GM12878 (cell line): ENCODE measurements around the gene HIRA. TPM values are rescaled to one million over a fixed set of nuclear protein-coding genes. Genes with fewer than 3 reads are reported as not detected.

ENCODE experiments used
- ATAC-seq: fragments of 200-7000 bp; cut with Tn5 transposase; 3 replicates; pipeline ENCODE4 v1.9.1; 2020; ENCODE audit warnings: mild to moderate bottlenecking, moderate library complexity
- BruUV-seq: library from RNA; stranded (reverse); fragments of 400-500 nt; replicated peaks from 2 replicates; lab custom pipeline; 2021; lab: Mats Ljungman, UMichigan
- CTCF ChIA-PET: fragments of 300-600 bp; sonication (Branson Sonifier 250); formaldehyde crosslinking; extraction: SDS; loops from one replicate; lab custom pipeline; 2021; ENCODE audit warnings: inconsistent platforms; lab: Yijun Ruan, JAX
- POLR2A ChIA-PET: fragments of 350-600 bp; formaldehyde crosslinking; extraction: SDS; loops from one replicate; lab custom pipeline; 2021; ENCODE audit warnings: inconsistent platforms; lab: Charles Lee
- RAD21 ChIA-PET: fragments of 300-600 bp; sonication (Branson Sonifier 250); formaldehyde crosslinking; loops from one replicate; lab custom pipeline; 2023; ENCODE audit warnings: antibody characterized with exemption; ENCODE audit not compliant: unreplicated experiment; lab: Charles Lee
- SMC1A ChIA-PET: fragments of 300-600 bp; sonication (Branson Sonifier 250); formaldehyde crosslinking; loops from one replicate; lab custom pipeline; 2023; ENCODE audit not compliant: unreplicated experiment, uncharacterized antibody; lab: Charles Lee
- DNase-seq: peaks from one replicate; pipeline ENCODE4 v3.0.0-alpha.2; 2011; ENCODE audit warnings: low read depth, low spot score
- FAIRE-seq: peaks from 3 replicates; lab custom pipeline; 2011; peaks lifted over from hg19 to GRCh38; lab: Jason Lieb, UNC
- H2AFZ ChIP-seq: 2 replicates; pipeline ENCODE4 v1.6.0; 2011; ENCODE audit warnings: low read depth, low read length, control low read depth; ENCODE audit not compliant: control insufficient read depth
- H3K27ac ChIP-seq: 2 replicates; pipeline ENCODE4 v1.5.1; 2011; ENCODE audit warnings: control low read depth; ENCODE audit not compliant: control insufficient read depth, insufficient read depth
- H3K27me3 ChIP-seq, 2 experiments: replicated peaks in 1 of 2; 2 replicates each; pipeline versions ENCODE4 v1.6.0 to v1.6.1; 2011; ENCODE audit warnings: low read length in 1 of 2; ENCODE audit not compliant: control insufficient read depth in 2 of 2, insufficient read depth in 2 of 2
- H3K36me3 ChIP-seq, 2 experiments: 2 replicates each; pipeline ENCODE4 v1.5.1; 2011; ENCODE audit warnings: low read length in 1 of 2; ENCODE audit not compliant: control insufficient read depth in 2 of 2, insufficient read depth in 2 of 2
- H3K4me1 ChIP-seq: 2 replicates; pipeline ENCODE4 v1.6.1; 2011; ENCODE audit warnings: mild to moderate bottlenecking, low read length, moderate library complexity, mixed read lengths; ENCODE audit not compliant: control insufficient read depth, insufficient read depth
- H3K4me2 ChIP-seq: 2 replicates; pipeline ENCODE4 v1.6.0; 2011; ENCODE audit warnings: control low read depth; ENCODE audit not compliant: control insufficient read depth, insufficient read depth
- H3K4me3 ChIP-seq: fragments of 200-600 bp; sonication (generic); 2 replicates; pipeline ENCODE4 v1.5.1; 2016
- H3K79me2 ChIP-seq: 2 replicates; pipeline ENCODE4 v1.6.0; 2011; ENCODE audit warnings: low read length; ENCODE audit not compliant: control insufficient read depth, insufficient read depth
- H3K9ac ChIP-seq: 2 replicates; pipeline ENCODE4 v1.8.0; 2011; ENCODE audit warnings: low read length, control low read depth, mixed read lengths; ENCODE audit not compliant: control insufficient read depth, insufficient read depth
- H3K9me3 ChIP-seq: replicated peaks from 3 replicates; pipeline ENCODE4 v1.5.1; 2011; ENCODE audit warnings: mild to moderate bottlenecking, low read length; ENCODE audit not compliant: control insufficient read depth, insufficient read depth
- H4K20me1 ChIP-seq: 2 replicates; pipeline ENCODE4 v1.6.0; 2011; ENCODE audit not compliant: control insufficient read depth, insufficient read depth
- CREM ChIP-seq: IDR thresholded peaks from 2 replicates; pipeline ENCODE4 v1.6.1; 2014; ENCODE audit warnings: antibody characterized with exemption, low read depth
- ETV6 ChIP-seq, 2 experiments: fragments of 450-650 bp in 1 of 2; IDR thresholded peaks in 1 of 2; conservative IDR thresholded peaks in 1 of 2; 2 replicates each; pipeline ENCODE4 v1.6.1; 2014; ENCODE audit warnings: antibody characterized with exemption in 1 of 2, borderline replicate concordance in 1 of 2, low read depth in 1 of 2, mild to moderate bottlenecking in 1 of 2, moderate library complexity in 1 of 2
- HDAC2 ChIP-seq: fragments of 200-600 bp; sonication (generic); IDR thresholded peaks from 2 replicates; pipeline ENCODE4 v1.6.1; 2017
- MEF2B ChIP-seq: fragments of 450-650 bp; IDR thresholded peaks from 2 replicates; pipeline ENCODE4 v1.6.1; 2018; ENCODE audit warnings: mild to moderate bottlenecking, moderate library complexity; ENCODE audit not compliant: partially characterized antibody, poor library complexity, severe bottlenecking
- MTA3 ChIP-seq: IDR thresholded peaks from 2 replicates; pipeline ENCODE4 v1.6.1; 2012; ENCODE audit warnings: low read length, inconsistent platforms, borderline replicate concordance
- MYB ChIP-seq: fragments of 150-350 bp; IDR thresholded peaks from 2 replicates; pipeline ENCODE4 v1.6.1; 2014; ENCODE audit warnings: mild to moderate bottlenecking, low read depth, low read length, borderline replicate concordance
- NFIC ChIP-seq: IDR thresholded peaks from 2 replicates; pipeline ENCODE4 v1.6.1; 2012; ENCODE audit warnings: low read depth, mild to moderate bottlenecking, inconsistent platforms, low read length, moderate library complexity
- POLR2A ChIP-seq: IDR thresholded peaks from 2 replicates; pipeline ENCODE4 v1.6.1; 2011; ENCODE audit warnings: low read depth, mild to moderate bottlenecking, low read length
- SPI1 ChIP-seq: IDR thresholded peaks from 2 replicates; pipeline ENCODE4 v1.6.1; 2011; ENCODE audit warnings: low read depth, mild to moderate bottlenecking, low read length, moderate library complexity, borderline replicate concordance; ENCODE audit not compliant: insufficient read depth
- TCF3 ChIP-seq: IDR thresholded peaks from 2 replicates; pipeline ENCODE4 v1.6.1; 2012; ENCODE audit warnings: low read depth, mild to moderate bottlenecking, low read length, borderline replicate concordance; ENCODE audit not compliant: insufficient read depth
- YY1 ChIP-seq: IDR thresholded peaks from 2 replicates; pipeline ENCODE4 v1.6.1; 2011; ENCODE audit warnings: low read depth, mild to moderate bottlenecking, low read length
- WGBS: methylation state at CpG from one replicate; pipeline ENCODE4 v1.1.6; 2016; ENCODE audit warnings: low lambda C conversion rate; ENCODE audit not compliant: insufficient replicate concordance, insufficient coverage; ENCODE audit errors: missing lambda C conversion rate; 5-methylcytosine and 5-hydroxymethylcytosine counted together
- in situ Hi-C: fragments of 300-500 bp; cut with MboI; formaldehyde crosslinking; loops from 9 replicates; pipeline ENCODE4 v1.14.3; 2018; ENCODE audit warnings: mixed read lengths
- intact Hi-C: fragments of 100-400 bp; cut with micrococcal nuclease; formaldehyde crosslinking; loops from one replicate; pipeline ENCODE4 v1.14.2; 2022; ENCODE audit not compliant: unreplicated experiment
- polyA plus RNA-seq, 11 experiments: library from polyadenylated mRNA; depleted of rRNA in 4 of 11; unstranded in 6 of 11; stranded (reverse) in 5 of 11; fragments of >200 nt; fragmentation: Nextera tagmentation in 4 of 11; fragmentation: Illumina TruSeq in 1 of 11; extraction: Ambion mirVana in 4 of 11; extraction: Trizol in 1 of 11; gene quantifications; 1 replicate in 1 of 11; 2 replicates in 10 of 11; pipeline versions ENCODE4 v1.2.1 to v1.2.3, GENCODE V29; 2011 to 2016; ENCODE audit warnings: inconsistent platforms in 2 of 11, missing spikeins in 2 of 11, low read depth in 1 of 11
- total RNA-seq, 4 experiments: library from RNA; depleted of rRNA in 3 of 4; stranded (reverse); fragments of >200 nt in 3 of 4; fragmentation: Illumina TruSeq in 1 of 4; extraction: Trizol in 1 of 4; gene quantifications; 2 replicates each; pipeline versions ENCODE4 v1.2.1 to v1.2.3, GENCODE V29; 2013 to 2021
- TF ChIP-seq, protein P1 (sequence below): fragments of 450-650 bp; IDR thresholded peaks from 2 replicates; pipeline ENCODE4 v1.6.1; 2016; ENCODE audit warnings: mild to moderate bottlenecking
- TF ChIP-seq, protein P2 (sequence below): IDR thresholded peaks from 2 replicates; pipeline ENCODE4 v1.6.1; 2011; ENCODE audit warnings: low read depth, mild to moderate bottlenecking, low read length, moderate library complexity, borderline replicate concordance; ENCODE audit errors: extremely low read depth

The HIRA gene
- total and polyA plus RNA-seq, 10 of the 15 experiments (the other 5 are each of a cell fraction or from before 2014, with no cell fraction given): 0.34 to 32.7 (median 14.5) TPM

DNA sequence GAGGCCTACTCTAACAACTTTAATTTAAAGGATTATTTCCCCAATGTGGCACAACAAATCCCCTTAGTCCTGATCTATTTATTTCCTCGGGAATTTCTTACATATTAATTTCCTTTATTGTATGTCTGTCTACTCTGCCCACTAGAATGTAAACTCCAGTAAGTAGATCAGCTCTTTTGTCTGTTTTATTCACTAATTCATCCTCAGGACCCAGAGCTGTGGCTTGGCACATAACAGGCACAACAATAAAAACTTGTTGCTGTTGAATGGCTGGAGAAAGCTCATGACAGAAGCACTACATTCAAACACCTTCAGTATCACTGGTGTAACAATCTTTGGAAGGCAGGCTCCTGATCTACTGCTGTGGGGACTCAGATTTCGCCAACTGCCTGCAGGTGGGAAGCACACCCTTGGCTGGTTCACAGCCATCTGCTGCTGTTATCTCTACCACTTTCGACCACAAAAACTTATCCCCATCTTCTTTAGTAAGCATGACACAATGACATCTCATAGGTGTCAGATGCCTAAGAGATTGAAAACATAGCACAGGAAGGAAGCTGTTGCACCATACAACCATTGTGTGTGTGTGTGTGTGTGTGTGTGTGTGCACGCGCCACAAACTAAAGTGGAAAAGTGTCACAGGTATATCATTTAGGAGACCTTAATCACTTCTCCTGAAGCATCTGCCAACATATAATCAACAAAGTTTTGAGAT is 11.9 kb downstream of the HIRA start (continued):
- peak; percentile 65 for TF ChIP-seq CREM
- peak; percentile 35; the same call in 1 of the 2 replicates for TF ChIP-seq POLR2A
- TF ChIP-seq YY1: 0 out of 2 replicates have a peak, but pooled peaks have one; percentile 3
- TF ChIP-seq, protein P1, sequence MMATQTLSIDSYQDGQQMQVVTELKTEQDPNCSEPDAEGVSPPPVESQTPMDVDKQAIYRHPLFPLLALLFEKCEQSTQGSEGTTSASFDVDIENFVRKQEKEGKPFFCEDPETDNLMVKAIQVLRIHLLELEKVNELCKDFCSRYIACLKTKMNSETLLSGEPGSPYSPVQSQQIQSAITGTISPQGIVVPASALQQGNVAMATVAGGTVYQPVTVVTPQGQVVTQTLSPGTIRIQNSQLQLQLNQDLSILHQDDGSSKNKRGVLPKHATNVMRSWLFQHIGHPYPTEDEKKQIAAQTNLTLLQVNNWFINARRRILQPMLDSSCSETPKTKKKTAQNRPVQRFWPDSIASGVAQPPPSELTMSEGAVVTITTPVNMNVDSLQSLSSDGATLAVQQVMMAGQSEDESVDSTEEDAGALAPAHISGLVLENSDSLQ: peak; percentile 63; the same call in 1 of the 2 replicates
- TF ChIP-seq ETV6 (conservative IDR thresholded peaks at IDR 0.05 in 1 of 2, IDR thresholded peaks at IDR 0.05 in 1 of 2; ENCODE audit: borderline replicate concordance in 1 of 2, low read depth in 1 of 2): peak in 1 of 2 experiments; percentile 68; a peak in 2 of 4 replicates
- 0 out of 2 replicates have a peak, but pooled peaks have one; percentile 41 for TF ChIP-seq TCF3
- peak; percentile 32; the same call in 1 of the 2 replicates for TF ChIP-seq NFIC
- TF ChIP-seq MTA3: 0 out of 2 replicates have a peak, but pooled peaks have one; percentile 19

DNA sequence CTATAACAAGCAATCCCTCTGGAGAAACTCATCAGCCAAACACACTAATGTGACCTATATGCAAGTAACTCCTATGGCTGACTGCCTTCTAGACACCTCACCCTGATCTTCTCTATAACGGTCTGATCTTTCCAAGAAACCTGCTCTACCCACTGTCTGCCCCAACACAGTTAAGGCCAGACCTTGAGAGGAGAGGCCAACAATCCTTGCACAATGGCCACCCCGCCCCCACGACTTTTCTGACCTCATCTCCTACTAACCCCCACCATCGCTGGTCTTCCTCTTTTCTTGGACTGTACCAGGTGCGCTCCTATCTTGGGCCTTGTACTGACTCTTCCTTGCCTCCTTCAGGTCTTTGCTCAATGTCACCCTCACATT is 12.5 kb downstream of the HIRA start:
- Histone ChIP-seq H3K9ac (no peak overlapping the region), H3K79me2 (peaks cover 66% of the 10 kb centered on the region), H3K4me3 (no peak overlapping the region), H3K27me3 (no peaks in the 10 kb centered on the region), H2AFZ (no peak overlapping the region), H3K36me3 (peaks cover 0 to 3% of the 10 kb centered on the region in 2 experiments; a peak in 1 of 4 replicates), H3K4me2 (peak overlapping the region; percentile 70), H4K20me1 (no peaks in the 10 kb centered on the region), H3K9me3 (no peaks in the 10 kb centered on the region; the same call in 2 of the 3 replicates), H3K4me1 (peaks cover 11% of the 10 kb centered on the region), H3K27ac (peak overlapping the region; percentile 72)
- intact Hi-C loops (no loop called here), in situ Hi-C loops (no loop called here)
- ATAC-seq: peak; percentile 59
- FAIRE-seq: no peak
- TF ChIP-seq MTA3 (0 out of 2 replicates have a peak, but pooled peaks have one; percentile 11), MEF2B (peak; percentile 3), HDAC2 (no peak), SPI1 (peak; percentile 67; the same call in 1 of the 2 replicates), MYB (no peak)
- TF ChIP-seq, protein P2, sequence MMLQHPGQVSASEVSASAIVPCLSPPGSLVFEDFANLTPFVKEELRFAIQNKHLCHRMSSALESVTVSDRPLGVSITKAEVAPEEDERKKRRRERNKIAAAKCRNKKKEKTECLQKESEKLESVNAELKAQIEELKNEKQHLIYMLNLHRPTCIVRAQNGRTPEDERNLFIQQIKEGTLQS: no peak
- ChIA-PET RAD21 (no interaction called here), SMC1A (interaction anchor here (0.6 to 1.0 kb wide), 2 partner anchors 9 to 13 kb away, joined by 3 read pairs; partner anchors contain the start of gene HIRA), POLR2A (no interaction called here), CTCF (interaction anchor here (0.6 kb wide), 1 partner anchor 13 kb away, joined by 3 read pairs; no protein-coding TSS in a partner anchor)
- 33% methylated on average over 5 of the region's 5 CpGs for WGBS
- no TSS peak for BruUV-seq
- DNase-seq: no peak
